ENCODE results near the gene QPCT. TPM values are rescaled to one million over a fixed set of nuclear protein-coding genes. Genes with fewer than 3 reads are reported as not detected.

The QPCT gene
- total and polyA plus RNA-seq, 2 of the 4 experiments (the other 2 are of a cell fraction), result 1.9 to 2.2 TPM

DNA sequence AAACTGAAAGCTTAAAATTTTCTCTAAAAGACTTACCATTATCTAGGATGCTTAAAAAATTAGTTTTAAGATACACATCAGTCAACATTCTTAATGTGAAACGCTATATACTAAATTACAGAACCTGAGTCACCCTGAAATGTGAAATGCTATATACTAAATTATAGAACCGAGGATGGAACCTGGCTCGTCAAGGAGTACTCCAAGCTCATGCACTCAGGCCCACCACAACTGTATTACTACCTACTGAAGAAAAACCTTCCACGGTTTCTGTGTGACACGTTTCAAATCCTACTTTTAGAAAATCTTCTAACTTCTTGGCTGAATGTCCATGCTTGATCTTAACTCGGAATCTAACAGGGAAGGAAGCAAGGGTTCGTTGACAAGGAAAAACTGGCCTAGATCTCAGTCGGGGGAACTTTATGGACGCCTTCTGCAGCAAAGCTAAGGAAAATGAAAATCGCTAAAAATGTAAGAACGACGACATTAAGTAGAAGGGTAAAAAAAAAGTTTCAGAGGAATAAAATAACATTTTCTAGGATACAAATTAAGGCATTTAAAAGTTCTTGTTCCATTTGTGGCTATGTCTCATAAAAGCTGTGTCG, 21.2 kb upstream of the QPCT start:
- Histone ChIP-seq H3K4ac (ENCODE audit: low read depth, low read length) (peak overlapping the region; percentile 71; the same call in 1 of the 2 replicates), H2AK9ac (replicated peaks; ENCODE audit: low read depth, low read length, poor library complexity) (no peak overlapping the region), H4K91ac (ENCODE audit: insufficient read depth, low read depth, low read length) (0 out of 2 replicates have a peak overlapping the region, but pooled peaks have one; percentile 20), H3K4me2 (ENCODE audit: low read depth, low read length) (peak overlapping the region; percentile 85), H3K9me1 (ENCODE audit: insufficient read depth, low read length) (no peaks in the 10 kb centered on the region), H2BK20ac (ENCODE audit: low read depth, low read length) (no peak overlapping the region), H3K9me3 (ENCODE audit: control insufficient read depth, insufficient read depth, low read length) (no peaks in the 10 kb centered on the region), H3K14ac (replicated peaks; ENCODE audit: low read depth, low read length) (peak overlapping the region; percentile 95), H3K4me1 (ENCODE audit: control insufficient read depth, insufficient read depth, low read length) (peaks cover 6% of the 10 kb centered on the region), H3K79me1 (ENCODE audit: low read depth in 1 of 2, low read length in 2 of 2) (peaks cover 20 to 51% of the 10 kb centered on the region in 2 experiments), H3K27me3 (ENCODE audit: control insufficient read depth, insufficient read depth, low read length) (no peaks in the 10 kb centered on the region), H2AK5ac (ENCODE audit: low read depth, low read length) (peak overlapping the region; percentile 54), H2AFZ (replicated peaks; ENCODE audit: low read length, poor library complexity) (peak overlapping the region; percentile 89), H2BK5ac (ENCODE audit: low read depth, low read length, poor library complexity, severe bottlenecking) (peak overlapping the region; percentile 27), H3K9ac (ENCODE audit: low read depth, low read length) (peak overlapping the region; percentile 84), H2BK120ac (ENCODE audit: low read depth, low read length) (no peak overlapping the region), H4K5ac (ENCODE audit: low read depth, low read length) (peak overlapping the region; percentile 23; the same call in 1 of the 2 replicates), H3K4me3 (ENCODE audit: insufficient read depth, low read depth, low read length) (peak overlapping the region; percentile 75), H3K36me3 (ENCODE audit: control insufficient read depth, insufficient read depth, low read length) (no peaks in the 10 kb centered on the region), H3K27ac (ENCODE audit: insufficient read depth, low read length) (peak overlapping the region; percentile 48; the same call in 1 of the 2 replicates), H3K56ac (ENCODE audit: extremely low read depth, insufficient read depth, low read length) (peak overlapping the region; percentile 46), H4K8ac (ENCODE audit: low read depth in 2 of 2, low read length in 2 of 2) (peak overlapping the region; percentile 21 to 76; a peak in 2 of 4 replicates), H4K20me1 (ENCODE audit: insufficient read depth, low read length) (peaks cover 13% of the 10 kb centered on the region; the same call in 1 of the 2 replicates), H3K23ac (ENCODE audit: low read depth, low read length) (peak overlapping the region; percentile 97), H3K18ac (ENCODE audit: low read depth, low read length) (peak overlapping the region; percentile 40; the same call in 1 of the 2 replicates), H2BK15ac (ENCODE audit: low read depth, low read length) (peak overlapping the region; percentile 4; the same call in 1 of the 3 replicates)
- peak; percentile 14 for DNase-seq
- no CpG with 5 or more reads among the region's 13 CpGs for WGBS, 2 experiments (ENCODE audit: extremely low coverage in 2 of 2, insufficient read length in 1 of 2)
- TSS peak; percentile 43 for BruUV-seq (replicated peaks)
- CTCF ChIA-PET, result no interaction called here
- POLR2A ChIA-PET (ENCODE audit: unreplicated experiment), result no interaction called here
- no peak for ATAC-seq (ENCODE audit: low read depth)
- in situ Hi-C loops (cut with MboI; ENCODE audit: low sequenced_read_pairs), result no loop called here
- TF ChIP-seq BHLHE40 (IDR thresholded peaks at IDR 0.05; ENCODE audit: low read depth, low read length) (no peak), CEBPB (IDR thresholded peaks at IDR 0.05; ENCODE audit: low read depth, low read length) (no peak), FOS (IDR thresholded peaks at IDR 0.05; ENCODE audit: low read depth, low read length) (no peak), MXI1 (IDR thresholded peaks at IDR 0.05; ENCODE audit: borderline replicate concordance, low read depth, low read length) (no peak), POLR2A (IDR thresholded peaks at IDR 0.05; ENCODE audit: low read depth, low read length) (no peak), SMC3 (IDR thresholded peaks at IDR 0.05; ENCODE audit: low read depth, low read length) (no peak), RFX5 (IDR thresholded peaks at IDR 0.05; ENCODE audit: low read depth, low read length) (no peak)
- TF ChIP-seq, protein P1, sequence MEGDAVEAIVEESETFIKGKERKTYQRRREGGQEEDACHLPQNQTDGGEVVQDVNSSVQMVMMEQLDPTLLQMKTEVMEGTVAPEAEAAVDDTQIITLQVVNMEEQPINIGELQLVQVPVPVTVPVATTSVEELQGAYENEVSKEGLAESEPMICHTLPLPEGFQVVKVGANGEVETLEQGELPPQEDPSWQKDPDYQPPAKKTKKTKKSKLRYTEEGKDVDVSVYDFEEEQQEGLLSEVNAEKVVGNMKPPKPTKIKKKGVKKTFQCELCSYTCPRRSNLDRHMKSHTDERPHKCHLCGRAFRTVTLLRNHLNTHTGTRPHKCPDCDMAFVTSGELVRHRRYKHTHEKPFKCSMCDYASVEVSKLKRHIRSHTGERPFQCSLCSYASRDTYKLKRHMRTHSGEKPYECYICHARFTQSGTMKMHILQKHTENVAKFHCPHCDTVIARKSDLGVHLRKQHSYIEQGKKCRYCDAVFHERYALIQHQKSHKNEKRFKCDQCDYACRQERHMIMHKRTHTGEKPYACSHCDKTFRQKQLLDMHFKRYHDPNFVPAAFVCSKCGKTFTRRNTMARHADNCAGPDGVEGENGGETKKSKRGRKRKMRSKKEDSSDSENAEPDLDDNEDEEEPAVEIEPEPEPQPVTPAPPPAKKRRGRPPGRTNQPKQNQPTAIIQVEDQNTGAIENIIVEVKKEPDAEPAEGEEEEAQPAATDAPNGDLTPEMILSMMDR (conservative IDR thresholded peaks at IDR 0.05; ENCODE audit: low read depth, low read length), result no peak
- intact Hi-C loops (cut with micrococcal nuclease), result loop anchor here (5.0 to 10.0 kb wide), 2 partner anchors 36 to 158 kb away; no protein-coding TSS in a partner anchor
- dilution Hi-C loops (cut with HindIII; ENCODE audit: low sequenced_read_pairs, unreplicated experiment), result no loop called here

Measured in IMR-90 (cell line).